Endothelial cell of umbilical vein (primary cell): ENCODE data around the gene XXYLT1. TPM values are rescaled to one million over a fixed set of nuclear protein-coding genes. Genes with fewer than 3 reads are reported as not detected.

Experiments
- BruUV-seq: library from RNA; stranded (reverse); fragments of 400-500 nt; replicated peaks from 2 replicates; lab custom pipeline; 2021; lab: Mats Ljungman, UMichigan
- CTCF ChIA-PET: fragments of 300-600, 350-600 bp; sonication (Branson Sonifier 250); formaldehyde crosslinking; loops from one replicate; lab custom pipeline; 2021; ENCODE audit warnings: antibody characterized with exemption, inconsistent platforms; lab: Charles Lee
- POLR2A ChIA-PET: fragments of 300-600, 350-600 bp; sonication (Branson Sonifier 250); formaldehyde crosslinking; loops from one replicate; lab custom pipeline; 2021; ENCODE audit warnings: antibody characterized with exemption, inconsistent platforms; lab: Charles Lee
- DNase-seq: peaks from one replicate; pipeline ENCODE4 v3.0.0-alpha.2; 2011; ENCODE audit warnings: low read depth, low spot score
- FAIRE-seq: peaks from 2 replicates; lab custom pipeline; 2011; peaks lifted over from hg19 to GRCh38; lab: Jason Lieb, UNC
- H2AFZ ChIP-seq: 2 replicates; pipeline ENCODE4 v1.6.0; 2012; ENCODE audit warnings: low read depth, low read length, control low read depth, inconsistent platforms
- H3K27ac ChIP-seq: 2 replicates; pipeline ENCODE4 v1.5.1; 2011; ENCODE audit warnings: low read depth, mild to moderate bottlenecking, control low read depth, low read length, moderate library complexity; ENCODE audit not compliant: insufficient read depth
- H3K27me3 ChIP-seq, 2 experiments: 2 replicates each; pipeline versions ENCODE4 v1.6.0 to v1.6.1; 2011; ENCODE audit warnings: low read length in 2 of 2, mixed read lengths in 1 of 2; ENCODE audit not compliant: control insufficient read depth in 2 of 2, insufficient read depth in 2 of 2
- H3K36me3 ChIP-seq, 2 experiments: 2 replicates in 1 of 2; 3 replicates in 1 of 2; pipeline ENCODE4 v1.5.1; 2011; ENCODE audit warnings: low read length in 2 of 2, mild to moderate bottlenecking in 1 of 2, moderate library complexity in 1 of 2; ENCODE audit not compliant: control insufficient read depth in 2 of 2, insufficient read depth in 2 of 2; ENCODE audit errors: extremely low read depth in 1 of 2
- H3K4me1 ChIP-seq: 3 replicates; pipeline ENCODE4 v1.5.1; 2011; ENCODE audit warnings: mild to moderate bottlenecking, low read length; ENCODE audit not compliant: control insufficient read depth, insufficient read depth; ENCODE audit errors: extremely low read depth
- H3K4me2 ChIP-seq: 2 replicates; pipeline ENCODE4 v1.6.1; 2011; ENCODE audit warnings: low read length, control low read depth, mixed read lengths; ENCODE audit not compliant: insufficient read depth
- H3K4me3 ChIP-seq, 3 experiments: fragments of 200-600 bp in 1 of 3; sonication (generic), shearing (Covaris generic) in 1 of 3; replicated peaks in 1 of 3; 2 replicates each; pipeline ENCODE4 v1.5.1; 2011 to 2016; ENCODE audit warnings: control low read depth in 3 of 3, low read length in 3 of 3, mild to moderate bottlenecking in 2 of 3, inconsistent platforms in 1 of 3, low read depth in 1 of 3, moderate library complexity in 1 of 3; ENCODE audit not compliant: insufficient read depth in 1 of 3
- H3K79me2 ChIP-seq: 2 replicates; pipeline ENCODE4 v1.6.0; 2012; ENCODE audit warnings: low read length, inconsistent platforms; ENCODE audit not compliant: control insufficient read depth, insufficient read depth
- H3K9ac ChIP-seq: replicated peaks from 2 replicates; pipeline ENCODE3; 2011; ENCODE audit warnings: low read length, control low read depth; ENCODE audit not compliant: insufficient read depth; ENCODE audit errors: extremely low read depth
- H3K9me1 ChIP-seq: replicated peaks from 3 replicates; pipeline ENCODE4 v1.6.0; 2011; ENCODE audit warnings: mild to moderate bottlenecking, low read length; ENCODE audit not compliant: control insufficient read depth, insufficient read depth; ENCODE audit errors: extremely low read depth
- H3K9me3 ChIP-seq: replicated peaks from 2 replicates; pipeline ENCODE4 v1.5.1; 2012; ENCODE audit warnings: low read length, inconsistent platforms; ENCODE audit not compliant: control insufficient read depth, insufficient read depth
- H4K20me1 ChIP-seq: replicated peaks from 2 replicates; pipeline ENCODE3; 2011; ENCODE audit warnings: mild to moderate bottlenecking, low read length; ENCODE audit not compliant: control insufficient read depth, insufficient read depth; ENCODE audit errors: extremely low read depth
- CTCF ChIP-seq, 2 donors: IDR thresholded peaks; 1 replicate in 1 of 2; 2 replicates in 1 of 2; pipeline ENCODE4 v1.5.1; 2011; ENCODE audit warnings: low read length in 2 of 2, mild to moderate bottlenecking in 2 of 2, moderate library complexity in 2 of 2, control low read depth in 1 of 2, inconsistent platforms in 1 of 2, low read depth in 1 of 2; ENCODE audit not compliant: insufficient read depth in 1 of 2; ENCODE audit errors: extremely low read depth in 1 of 2
- EZH2 ChIP-seq: IDR thresholded peaks from 2 replicates; pipeline ENCODE4 v1.6.1; 2012; ENCODE audit warnings: borderline replicate concordance, low read depth, mild to moderate bottlenecking, moderate library complexity, low read length, inconsistent platforms; ENCODE audit not compliant: severe bottlenecking
- FOS ChIP-seq: IDR thresholded peaks from 2 replicates; pipeline ENCODE4 v1.6.1; 2011; ENCODE audit warnings: mild to moderate bottlenecking, low read length, moderate library complexity, borderline replicate concordance; ENCODE audit not compliant: insufficient read depth
- GATA2 ChIP-seq: IDR thresholded peaks from 2 replicates; pipeline ENCODE4 v1.7.0; 2011; ENCODE audit warnings: low read depth, mild to moderate bottlenecking, moderate library complexity, mixed read lengths, low read length; ENCODE audit not compliant: insufficient read length, insufficient read depth
- JUN ChIP-seq: IDR thresholded peaks from 2 replicates; pipeline ENCODE4 v1.6.1; 2011; ENCODE audit warnings: borderline replicate concordance, low read depth; ENCODE audit not compliant: insufficient read length, insufficient read depth
- MAX ChIP-seq: IDR thresholded peaks from 2 replicates; pipeline ENCODE4 v1.6.1; 2011; ENCODE audit not compliant: insufficient read depth, insufficient read length
- MYC ChIP-seq: IDR thresholded peaks from one replicate; pipeline ENCODE4 v1.6.1; 2011; ENCODE audit warnings: mild to moderate bottlenecking, low read depth, low read length
- POLR2A ChIP-seq: IDR thresholded peaks from 2 replicates; pipeline ENCODE4 v1.6.1; 2012; ENCODE audit warnings: low read depth, mild to moderate bottlenecking, control low read depth, low read length
- POLR2AphosphoS5 ChIP-seq: IDR thresholded peaks from 2 replicates; pipeline ENCODE4 v1.6.1; 2012; ENCODE audit warnings: low read depth, mild to moderate bottlenecking, control low read depth, low read length, moderate library complexity; ENCODE audit not compliant: insufficient read depth
- dilution Hi-C: fragments of 300-500 bp; cut with MboI; formaldehyde crosslinking; loops from one replicate; pipeline ENCODE4 v1.15.0; 2019; ENCODE audit warnings: low sequenced_read_pairs; ENCODE audit not compliant: extremely low pct_ligation_motif_present
- intact Hi-C: fragments of 100-400 bp; cut with micrococcal nuclease; formaldehyde crosslinking; loops from one replicate; pipeline ENCODE4 v1.10.0; 2022
- polyA plus RNA-seq, 4 experiments: library from polyadenylated mRNA; depleted of rRNA in 3 of 4; stranded (reverse) in 3 of 4; unstranded in 1 of 4; fragments of >200 nt; gene quantifications; 2 replicates each; pipeline versions ENCODE4 v1.2.1 to v1.2.3, GENCODE V29; 2011 to 2012; ENCODE audit warnings: missing spikeins in 1 of 4
- total RNA-seq: library from RNA; stranded (reverse); gene quantifications from 2 replicates; pipeline ENCODE4 v1.2.3, GENCODE V29; 2021

XXYLT1 gene
- total and polyA plus RNA-seq, 2 donors (not counting 3 experiments of a cell fraction or from before 2014, with no cell fraction given): 54.4 to 78.1 TPM

GRCh38 chr3:195070336-195070735 is 200.6 kb downstream of the XXYLT1 start:
- H3K79me2 ChIP-seq: no peaks in the 10 kb centered on the region
- H3K4me1 ChIP-seq: no peaks in the 10 kb centered on the region
- POLR2A ChIA-PET: no interaction called here
- intact Hi-C loops (loop anchor here (10.0 kb wide), 1 partner anchor 744 kb away; the partner anchor contains the start of gene MUC4), dilution Hi-C loops (no loop called here)
- no peak for DNase-seq
- no peak for FAIRE-seq
- no peak overlapping the region for H3K4me2 ChIP-seq
- no TSS peak for BruUV-seq
- no peaks in the 10 kb centered on the region for H3K27me3 ChIP-seq
- no peak overlapping the region for H3K9ac ChIP-seq
- no peak overlapping the region for H3K27ac ChIP-seq
- H2AFZ ChIP-seq: no peak overlapping the region
- H4K20me1 ChIP-seq: no peaks in the 10 kb centered on the region
- no peaks in the 10 kb centered on the region for H3K9me1 ChIP-seq
- H3K4me3 ChIP-seq: no peak overlapping the region
- CTCF ChIA-PET: interaction anchor here (0.6 kb wide), 1 partner anchor 10 kb away, joined by 3 read pairs; no protein-coding TSS in a partner anchor
- H3K9me3 ChIP-seq: no peaks in the 10 kb centered on the region
- TF ChIP-seq MAX: no peak
- TF ChIP-seq EZH2: no peak
- no peak for TF ChIP-seq GATA2
- TF ChIP-seq CTCF (IDR thresholded peaks at IDR 0.05; ENCODE audit: extremely low read depth in 1 of 2, insufficient read depth in 1 of 2, low read depth in 1 of 2, low read length in 2 of 2): no peak
- no peak for TF ChIP-seq POLR2AphosphoS5
- TF ChIP-seq FOS: no peak
- TF ChIP-seq MYC: no peak
- TF ChIP-seq POLR2A: no peak
- no peak for TF ChIP-seq JUN
- H3K36me3 ChIP-seq: peaks cover 4 to 5% of the 10 kb centered on the region in 2 experiments
